GM12873 (cell line): ENCODE results near the gene KIAA0753.

Source experiments
- TF ChIP-seq, protein P1 (sequence below): IDR thresholded peaks from 2 replicates; pipeline ENCODE4 v1.5.1; 2012; ENCODE audit warnings: low read depth, mild to moderate bottlenecking, moderate library complexity, low read length, control low read depth; ENCODE audit not compliant: insufficient read depth; ENCODE audit errors: missing control alignments

Gene KIAA0753

DNA sequence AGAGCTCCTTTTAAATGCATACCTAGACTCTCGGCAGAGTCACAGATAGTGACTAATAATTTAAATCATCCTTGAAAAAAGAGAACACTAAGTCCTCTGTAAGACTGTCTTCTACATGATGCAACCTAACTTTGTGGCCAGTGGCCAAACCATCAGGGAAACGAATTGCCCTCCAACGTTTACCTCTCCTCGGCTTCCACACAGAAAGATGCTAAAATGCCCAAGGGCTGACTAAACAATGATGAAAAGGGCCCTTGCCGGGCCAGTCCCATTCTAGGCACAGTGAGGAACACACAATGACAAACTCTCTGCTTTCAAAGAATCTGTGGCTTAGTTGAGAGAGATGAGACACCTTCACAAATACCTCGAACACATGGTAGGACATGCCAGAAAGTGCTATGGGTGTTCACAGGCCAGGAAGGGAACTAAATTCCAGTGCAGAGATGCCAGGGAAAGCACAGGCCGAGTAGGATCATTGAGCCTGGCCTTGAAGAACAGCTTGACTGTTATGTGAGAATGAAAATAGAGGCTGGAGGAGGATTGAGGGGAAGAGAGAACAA lies 48.8 kb downstream of the KIAA0753 start:
- TF ChIP-seq, protein P1, sequence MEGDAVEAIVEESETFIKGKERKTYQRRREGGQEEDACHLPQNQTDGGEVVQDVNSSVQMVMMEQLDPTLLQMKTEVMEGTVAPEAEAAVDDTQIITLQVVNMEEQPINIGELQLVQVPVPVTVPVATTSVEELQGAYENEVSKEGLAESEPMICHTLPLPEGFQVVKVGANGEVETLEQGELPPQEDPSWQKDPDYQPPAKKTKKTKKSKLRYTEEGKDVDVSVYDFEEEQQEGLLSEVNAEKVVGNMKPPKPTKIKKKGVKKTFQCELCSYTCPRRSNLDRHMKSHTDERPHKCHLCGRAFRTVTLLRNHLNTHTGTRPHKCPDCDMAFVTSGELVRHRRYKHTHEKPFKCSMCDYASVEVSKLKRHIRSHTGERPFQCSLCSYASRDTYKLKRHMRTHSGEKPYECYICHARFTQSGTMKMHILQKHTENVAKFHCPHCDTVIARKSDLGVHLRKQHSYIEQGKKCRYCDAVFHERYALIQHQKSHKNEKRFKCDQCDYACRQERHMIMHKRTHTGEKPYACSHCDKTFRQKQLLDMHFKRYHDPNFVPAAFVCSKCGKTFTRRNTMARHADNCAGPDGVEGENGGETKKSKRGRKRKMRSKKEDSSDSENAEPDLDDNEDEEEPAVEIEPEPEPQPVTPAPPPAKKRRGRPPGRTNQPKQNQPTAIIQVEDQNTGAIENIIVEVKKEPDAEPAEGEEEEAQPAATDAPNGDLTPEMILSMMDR: no peak

DNA sequence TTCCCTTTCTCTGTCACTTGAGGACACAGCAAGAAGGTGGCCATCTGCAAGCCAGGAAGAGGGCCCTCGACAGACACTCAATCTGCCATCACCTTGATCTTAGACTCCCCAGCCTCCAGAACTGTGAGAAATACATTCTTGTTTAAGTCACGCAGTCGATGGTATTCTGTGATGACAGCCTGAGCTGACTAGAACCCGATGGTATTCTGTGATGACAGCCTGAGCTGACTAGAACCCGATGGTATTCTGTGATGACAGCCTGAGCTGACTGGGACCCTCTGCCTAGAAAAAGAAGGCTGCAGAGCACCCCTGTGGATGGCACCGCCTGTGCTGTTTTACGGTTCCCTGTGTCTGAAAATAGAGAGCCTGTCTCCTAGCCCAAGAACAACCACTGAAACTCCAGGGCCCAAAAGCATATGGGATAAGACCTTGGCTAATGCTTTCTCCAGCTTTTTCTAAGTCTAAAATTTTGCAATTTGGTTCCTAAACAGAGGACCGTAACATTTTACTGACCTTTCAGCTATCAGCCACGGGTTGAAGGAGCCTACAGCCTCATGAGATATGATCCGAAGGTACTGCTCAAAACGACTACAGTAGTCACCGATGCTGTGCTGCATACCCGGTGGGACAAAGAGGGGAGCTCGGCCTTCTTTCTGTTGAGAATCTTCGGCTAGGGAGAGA lies 51.1 kb downstream of the KIAA0753 start:
- TF ChIP-seq, protein P1: no peak

DNA sequence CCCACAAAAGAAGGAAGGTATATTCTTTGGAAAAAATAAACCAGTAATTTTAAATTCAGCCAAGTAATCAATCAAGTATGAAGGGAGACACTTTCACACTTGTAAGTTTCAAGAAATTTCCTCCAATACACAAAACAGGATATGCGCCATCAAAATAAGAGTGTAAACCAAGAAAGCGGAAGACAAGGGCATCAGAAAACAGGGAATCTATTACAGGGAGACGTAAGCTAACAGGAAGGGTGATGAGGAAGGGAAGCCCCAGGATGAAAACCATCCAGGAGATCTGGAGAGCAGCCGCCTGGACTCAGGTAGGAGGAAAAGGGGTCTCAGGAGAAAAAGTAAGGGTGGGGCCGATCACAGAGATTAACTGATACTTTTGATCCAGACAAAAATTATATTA lies 52.3 kb downstream of the KIAA0753 start:
- TF ChIP-seq, protein P1: no peak

DNA sequence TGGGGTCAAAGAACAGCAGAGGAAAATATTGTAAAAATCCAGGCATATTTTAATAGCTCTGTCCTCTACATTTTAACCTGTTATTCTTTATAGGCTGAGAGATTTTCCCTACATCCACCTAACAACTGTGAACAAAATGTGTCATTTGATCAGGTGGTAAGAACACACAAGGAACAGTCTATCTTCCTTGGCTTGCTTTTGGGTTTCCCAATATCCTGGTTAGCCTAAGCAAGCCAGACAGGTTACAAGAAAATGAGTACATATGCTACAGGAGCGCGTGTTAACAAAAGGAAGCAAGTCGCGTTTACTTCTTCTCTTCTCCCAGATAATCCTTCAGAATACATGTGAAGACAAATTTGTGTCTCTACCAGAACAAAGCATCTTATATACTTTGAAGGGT lies 53.2 kb downstream of the KIAA0753 start:
- TF ChIP-seq, protein P1: no peak

DNA sequence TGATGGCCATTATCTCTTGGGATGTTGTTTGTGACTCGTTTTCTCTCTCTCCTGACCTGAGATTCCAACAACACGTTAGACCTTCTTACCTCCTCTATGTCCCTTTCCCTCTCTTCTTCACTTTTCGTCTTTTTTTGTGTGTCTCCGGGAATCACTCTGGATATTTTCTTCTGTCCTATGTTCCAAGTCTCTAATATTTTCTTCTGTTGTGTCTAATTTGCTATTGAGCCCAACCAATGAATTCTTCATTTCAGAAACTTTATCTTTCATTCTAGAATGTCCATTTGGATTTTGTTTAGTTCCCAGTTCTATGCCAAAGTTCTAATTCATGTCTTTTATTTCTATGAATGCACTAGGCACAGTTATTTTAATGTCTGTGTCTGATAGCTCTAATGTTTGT lies 57.1 kb downstream of the KIAA0753 start:
- TF ChIP-seq, protein P1: no peak

DNA sequence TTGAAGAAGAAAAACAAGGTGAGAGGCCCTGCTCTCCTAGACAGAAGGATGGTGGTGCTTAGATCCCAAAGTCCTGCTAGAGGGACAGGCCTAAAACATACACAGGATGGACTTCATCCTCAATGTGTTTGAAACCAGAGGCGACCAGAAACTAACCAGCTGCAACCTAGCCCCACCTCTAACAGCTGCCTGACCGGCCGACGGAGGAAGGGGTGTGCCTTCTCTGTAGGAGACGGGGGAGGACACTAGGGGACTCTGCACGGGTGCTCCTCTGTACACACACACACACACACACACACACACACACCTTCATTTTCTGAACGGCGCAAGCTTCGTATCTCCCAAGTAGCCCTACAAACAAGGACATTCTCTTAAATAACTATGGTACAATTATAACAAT lies 59.9 kb downstream of the KIAA0753 start:
- TF ChIP-seq, protein P1: no peak

DNA sequence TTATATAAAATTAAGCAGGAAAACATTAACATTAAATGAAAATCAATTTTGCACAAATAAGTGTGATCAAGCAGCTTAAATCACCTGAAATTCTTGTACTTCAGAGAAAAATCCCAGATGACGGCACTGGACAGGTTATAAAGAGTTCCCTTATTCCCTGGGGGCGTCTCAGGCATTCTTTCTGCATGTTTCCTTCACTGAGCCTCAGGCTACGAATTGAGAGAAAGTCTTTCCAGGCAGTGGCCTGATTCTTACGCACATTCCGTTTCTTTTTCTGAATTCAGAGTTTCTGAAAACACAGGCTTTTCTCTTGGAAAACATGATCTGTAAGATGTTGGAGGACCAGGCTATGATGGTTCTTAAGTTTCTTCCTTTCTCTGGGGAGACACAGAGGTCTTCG lies 62.0 kb downstream of the KIAA0753 start:
- TF ChIP-seq, protein P1: no peak
